HUES6 (cell line): ENCODE results near the gene SPAG16.
"Not testable (repeated sequence)": the region's sequence is repeated elsewhere in the genome, so short reads cannot be mapped to it uniquely, and the experiment has no call there.

Experiments used
- H3K27ac ChIP-seq: 2 replicates; pipeline ENCODE4 v1.7.0; 2013; ENCODE audit warnings: low read depth, mild to moderate bottlenecking, low read length, inconsistent platforms
- H3K27me3 ChIP-seq: 2 replicates; pipeline ENCODE4 v1.6.1; 2013; ENCODE audit warnings: low read length; ENCODE audit not compliant: control insufficient read depth, insufficient read depth
- H3K36me3 ChIP-seq: 2 replicates; pipeline ENCODE4 v1.6.1; 2013; ENCODE audit warnings: low read length; ENCODE audit not compliant: control insufficient read depth, insufficient read depth
- H3K4me1 ChIP-seq: 2 replicates; pipeline ENCODE4 v1.6.1; 2013; ENCODE audit warnings: low read length; ENCODE audit not compliant: control insufficient read depth, insufficient read depth
- H3K4me3 ChIP-seq: 2 replicates; pipeline ENCODE4 v1.5.1; 2013; ENCODE audit warnings: low read depth, low read length
- H3K9ac ChIP-seq: one replicate; pipeline ENCODE4 v1.6.1; 2013; ENCODE audit warnings: mild to moderate bottlenecking, low read length
- H3K9me3 ChIP-seq: 2 replicates; pipeline ENCODE4 v1.6.1; 2013; ENCODE audit warnings: low read depth, low read length; ENCODE audit not compliant: control insufficient read depth, insufficient read depth

Gene SPAG16

GRCh38 chr2:213995400-213996105 is 711.3 kb downstream of the SPAG16 start:
- Histone ChIP-seq H3K27ac (no peak overlapping the region), H3K4me1 (no peaks in the 10 kb centered on the region), H3K27me3 (no peaks in the 10 kb centered on the region), H3K9ac (no peak overlapping the region), H3K36me3 (no peaks in the 10 kb centered on the region), H3K4me3 (no peak overlapping the region), H3K9me3 (peaks cover 14% of the 10 kb centered on the region)

GRCh38 chr2:213998976-213999375 is 714.7 kb downstream of the SPAG16 start:
- H3K27ac ChIP-seq, H3K9ac ChIP-seq, H3K4me3 ChIP-seq, H3K36me3 ChIP-seq, H3K27me3 ChIP-seq, H3K4me1 ChIP-seq: not testable (repeated sequence)
- H3K9me3 ChIP-seq: peaks cover 15% of the 10 kb centered on the region

- H3K36me3 ChIP-seq: no peaks in the 10 kb centered on the region
- H3K27ac ChIP-seq: no peak overlapping the region
- no peak overlapping the region for H3K9ac ChIP-seq
- peaks cover 7% of the 10 kb centered on the region; the same call in 1 of the 2 replicates for H3K4me1 ChIP-seq
- H3K4me3 ChIP-seq: no peak overlapping the region
- no peaks in the 10 kb centered on the region for H3K27me3 ChIP-seq
- H3K9me3 ChIP-seq: peaks cover 4% of the 10 kb centered on the region
Observed at GRCh38 chr2:214004463-214004862, 720.2 kb downstream of the SPAG16 start.

GRCh38 chr2:214005337-214005736 is 721.1 kb downstream of the SPAG16 start:
- H3K9ac ChIP-seq: no peak overlapping the region
- H3K27ac ChIP-seq: no peak overlapping the region
- no peak overlapping the region for H3K4me3 ChIP-seq
- H3K4me1 ChIP-seq: peaks cover 7% of the 10 kb centered on the region; the same call in 1 of the 2 replicates
- H3K27me3 ChIP-seq: no peaks in the 10 kb centered on the region
- no peaks in the 10 kb centered on the region for H3K36me3 ChIP-seq
- H3K9me3 ChIP-seq: 0 out of 2 replicates have a peak, but pooled peaks cover 3% of the 10 kb centered on the region

- Histone ChIP-seq H3K9ac (no peak overlapping the region), H3K9me3 (no peaks in the 10 kb centered on the region)
Observed at GRCh38 chr2:214006601-214007000, 722.3 kb downstream of the SPAG16 start.

GRCh38 chr2:214011676-214012075 is 727.4 kb downstream of the SPAG16 start:
- no peaks in the 10 kb centered on the region for H3K27me3 ChIP-seq
- no peak overlapping the region for H3K27ac ChIP-seq
- no peak overlapping the region for H3K9ac ChIP-seq
- no peaks in the 10 kb centered on the region for H3K36me3 ChIP-seq
- no peak overlapping the region for H3K4me3 ChIP-seq
- H3K9me3 ChIP-seq: no peaks in the 10 kb centered on the region
- no peaks in the 10 kb centered on the region for H3K4me1 ChIP-seq

More at GRCh38 chr2:214006601-214007000, 722.3 kb downstream of the SPAG16 start:
- Histone ChIP-seq H3K27me3 (no peaks in the 10 kb centered on the region), H3K4me1 (peaks cover 7% of the 10 kb centered on the region; the same call in 1 of the 2 replicates), H3K27ac (no peak overlapping the region), H3K36me3 (no peaks in the 10 kb centered on the region), H3K4me3 (no peak overlapping the region)

- Histone ChIP-seq H3K4me3 (no peak overlapping the region), H3K9ac (no peak overlapping the region), H3K9me3 (no peaks in the 10 kb centered on the region), H3K36me3 (no peaks in the 10 kb centered on the region), H3K27me3 (no peaks in the 10 kb centered on the region), H3K27ac (no peak overlapping the region), H3K4me1 (no peaks in the 10 kb centered on the region)
Observed at GRCh38 chr2:214014551-214015220, 730.4 kb downstream of the SPAG16 start.

DNA sequence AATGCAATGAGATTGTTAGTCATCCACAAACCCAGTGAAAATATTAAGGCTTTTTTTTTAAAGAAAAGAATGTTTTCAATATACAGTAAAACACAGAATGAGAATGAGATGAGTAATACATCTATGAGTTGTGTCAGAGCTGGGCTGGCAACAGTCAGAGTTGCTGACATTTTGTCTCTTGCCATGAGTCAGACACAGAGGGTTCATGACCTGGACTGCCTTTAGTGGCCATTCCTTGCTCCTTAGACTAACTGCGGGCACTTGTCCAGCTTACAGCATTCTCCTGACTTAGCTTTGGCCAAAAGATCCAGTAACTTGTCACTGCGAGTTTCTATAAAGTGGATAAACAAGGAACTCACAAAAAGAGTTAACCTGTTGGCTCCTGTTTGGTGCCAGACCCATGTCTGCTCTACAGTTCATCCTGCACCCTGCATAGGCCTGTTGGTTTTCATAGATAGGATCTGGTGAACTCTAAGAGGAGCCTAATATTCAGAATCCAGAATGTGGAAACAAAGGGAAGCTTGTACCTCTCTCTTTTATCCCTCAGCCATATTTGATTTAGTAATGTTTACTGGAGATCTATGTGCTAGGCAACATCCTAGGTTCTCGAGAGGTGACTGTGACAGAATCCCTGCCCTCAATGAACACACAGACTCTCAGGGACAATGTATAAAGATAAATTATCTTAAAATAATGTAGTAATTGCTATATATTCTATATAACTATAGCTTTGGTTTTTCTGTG is 735.1 kb downstream of the SPAG16 start:
- H3K36me3 ChIP-seq: no peaks in the 10 kb centered on the region
- no peak overlapping the region for H3K4me3 ChIP-seq
- H3K9me3 ChIP-seq: no peaks in the 10 kb centered on the region
- no peaks in the 10 kb centered on the region for H3K4me1 ChIP-seq
- no peak overlapping the region for H3K27ac ChIP-seq
- H3K9ac ChIP-seq: no peak overlapping the region
- H3K27me3 ChIP-seq: no peaks in the 10 kb centered on the region

- no peak overlapping the region for H3K4me3 ChIP-seq
- no peak overlapping the region for H3K27ac ChIP-seq
- H3K9me3 ChIP-seq: no peaks in the 10 kb centered on the region
- H3K4me1 ChIP-seq: no peaks in the 10 kb centered on the region
- no peaks in the 10 kb centered on the region for H3K36me3 ChIP-seq
- H3K9ac ChIP-seq: no peak overlapping the region
- no peaks in the 10 kb centered on the region for H3K27me3 ChIP-seq
Observed at GRCh38 chr2:214019973-214020345, 735.7 kb downstream of the SPAG16 start.

GRCh38 chr2:214029190-214029589 is 744.9 kb downstream of the SPAG16 start:
- no peak overlapping the region for H3K27ac ChIP-seq
- H3K9ac ChIP-seq: no peak overlapping the region
- no peaks in the 10 kb centered on the region for H3K27me3 ChIP-seq
- no peaks in the 10 kb centered on the region for H3K36me3 ChIP-seq
- H3K4me1 ChIP-seq: no peaks in the 10 kb centered on the region
- no peaks in the 10 kb centered on the region for H3K9me3 ChIP-seq
- no peak overlapping the region for H3K4me3 ChIP-seq

DNA sequence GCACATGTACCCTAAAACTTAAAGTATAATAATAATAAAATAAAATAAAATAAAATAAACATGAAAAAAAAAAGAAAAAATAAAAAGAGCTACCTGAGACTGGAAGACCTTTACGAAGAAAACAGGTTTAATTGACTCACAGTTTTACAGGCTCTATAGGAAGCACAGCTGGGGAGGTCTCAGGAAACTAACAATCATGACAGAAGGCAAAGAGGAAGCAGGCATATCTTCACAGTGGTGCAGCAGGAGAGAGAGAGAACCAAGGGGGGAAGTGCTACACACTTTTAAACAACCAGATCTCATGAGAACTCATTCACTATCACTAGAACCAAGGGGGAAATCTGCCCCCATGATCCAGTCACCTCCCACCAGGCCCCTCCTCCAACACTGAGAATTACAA is 747.3 kb downstream of the SPAG16 start:
- no peaks in the 10 kb centered on the region for H3K36me3 ChIP-seq
- no peak overlapping the region for H3K27ac ChIP-seq
- H3K4me3 ChIP-seq: no peak overlapping the region
- no peaks in the 10 kb centered on the region for H3K9me3 ChIP-seq
- H3K27me3 ChIP-seq: no peaks in the 10 kb centered on the region
- no peak overlapping the region for H3K9ac ChIP-seq
- peaks cover 3% of the 10 kb centered on the region; the same call in 1 of the 2 replicates for H3K4me1 ChIP-seq
